Keratinocyte (primary cell): Measurements from ENCODE around the gene YAP1.

Source experiments
- CTCF ChIP-seq, 3 experiments: IDR thresholded peaks in 1 of 3; conservative IDR thresholded peaks in 1 of 3; optimal IDR thresholded peaks in 1 of 3; 2 replicates in 2 of 3; 3 replicates in 1 of 3; pipeline versions ENCODE3 to v1.5.1; 2011; ENCODE audit warnings: low read length in 3 of 3, mild to moderate bottlenecking in 3 of 3, moderate library complexity in 2 of 3, control low read depth in 1 of 3, inconsistent platforms in 1 of 3; ENCODE audit not compliant: insufficient read depth in 2 of 3; ENCODE audit errors: extremely low read depth in 1 of 3
- EZH2 ChIP-seq: IDR thresholded peaks from one replicate; pipeline ENCODE4 v1.6.1; 2012; ENCODE audit warnings: inconsistent platforms, mild to moderate bottlenecking, low read length, moderate library complexity

- TF ChIP-seq CTCF (optimal IDR thresholded peaks at IDR 0.05 in 1 of 3, IDR thresholded peaks at IDR 0.05 in 1 of 3, conservative IDR thresholded peaks at IDR 0.05 in 1 of 3; ENCODE audit: extremely low read depth in 1 of 3, insufficient read depth in 2 of 3, low read length in 3 of 3) (no peak), EZH2 (no peak)
Measured at GRCh38 chr11:102138223-102138622, 28.0 kb downstream of the YAP1 start.
